Measurements from ENCODE around the gene TRAF5.
"Not testable (repeated sequence)": the region's sequence is repeated elsewhere in the genome, so short reads cannot be mapped to it uniquely, and the experiment has no call there.

DNA sequence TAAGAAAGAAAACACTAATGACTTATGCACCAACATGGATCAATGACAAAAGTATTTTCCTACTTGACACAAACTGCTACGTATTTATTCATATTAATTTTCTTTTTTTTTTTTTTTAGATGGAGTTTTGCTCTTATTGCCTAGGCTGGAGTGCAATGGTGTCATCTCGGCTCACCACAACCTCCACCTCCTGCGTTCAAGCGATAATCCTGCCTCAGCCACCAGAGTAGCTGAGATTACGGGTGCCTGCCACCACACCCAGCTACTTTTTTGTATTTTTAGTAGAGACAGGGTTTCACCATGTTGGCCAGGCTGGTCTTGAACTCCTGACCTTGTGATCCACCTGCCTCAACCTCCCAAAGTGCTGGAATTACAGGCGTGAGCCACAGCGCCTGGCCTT, 5.0 kb upstream of the TRAF5 start:
- not testable (repeated sequence) for TF ChIP-seq CTCF, POLR2A (IDR thresholded peaks at IDR 0.05)
